ENCODE data around the gene FDXR.

DNA sequence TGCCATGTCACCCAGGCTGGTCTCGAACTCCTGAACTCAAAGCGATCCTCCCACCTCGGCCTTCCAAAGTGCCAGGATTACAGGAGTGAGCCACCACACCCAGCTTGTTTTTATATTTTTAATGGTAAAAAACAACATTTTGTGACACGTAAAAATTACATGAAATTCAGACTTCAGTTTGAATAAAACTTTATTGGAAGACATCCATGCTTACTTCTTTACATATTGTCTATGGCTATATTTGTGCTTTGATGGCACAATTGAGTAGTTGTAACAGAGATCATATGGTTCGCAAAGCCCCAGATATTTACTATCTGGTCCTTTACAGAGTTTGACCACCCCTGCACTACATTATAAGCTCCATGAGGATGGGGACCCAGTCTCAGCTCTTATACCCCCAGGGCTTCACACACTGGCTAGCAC is 1.8 kb upstream of the FDXR start:
- TF ChIP-seq CTCF (IDR thresholded peaks at IDR 0.05), result no peak
- no peak for TF ChIP-seq EZH2 (IDR thresholded peaks at IDR 0.05; ENCODE audit: borderline replicate concordance, insufficient read depth, low read depth, low read length, poor library complexity, severe bottlenecking)
